Neural crest cell (in vitro differentiated cells): Measurements from ENCODE around the gene RET. TPM values are rescaled to one million over a fixed set of nuclear protein-coding genes. Genes with fewer than 3 reads are reported as not detected.

ENCODE experiments used
- DNase-seq: peaks from one replicate; pipeline ENCODE4 v3.0.0; 2021; ENCODE audit warnings: low read depth, mixed read lengths, low spot score
- H3K27ac Mint-ChIP-seq: one replicate; pipeline ENCODE4 v1.8.0; 2021; ENCODE audit warnings: mild to moderate bottlenecking, mixed read lengths; ENCODE audit not compliant: unreplicated experiment
- H3K27me3 Mint-ChIP-seq: 2 replicates; pipeline ENCODE4 v1.8.0; 2021; ENCODE audit warnings: low read depth, mild to moderate bottlenecking, mixed read lengths
- H3K36me3 Mint-ChIP-seq: 2 replicates; pipeline ENCODE4 v1.8.0; 2021; ENCODE audit warnings: low read depth, mild to moderate bottlenecking, mixed read lengths
- H3K4me1 Mint-ChIP-seq: 2 replicates; pipeline ENCODE4 v1.8.0; 2021; ENCODE audit warnings: mixed read lengths
- H3K4me3 Mint-ChIP-seq: one replicate; pipeline ENCODE4 v1.8.0; 2021; ENCODE audit warnings: mild to moderate bottlenecking, mixed read lengths
- H3K9me3 Mint-ChIP-seq: 2 replicates; pipeline ENCODE4 v1.8.0; 2021; ENCODE audit warnings: mixed read lengths
- total RNA-seq: library from RNA; stranded (reverse); gene quantifications from 2 replicates; pipeline ENCODE4 v1.2.1, GENCODE V29; 2021
- TF ChIP-seq, protein P1 (sequence below): fragments of 200-600 bp; sonication (generic); conservative IDR thresholded peaks from 2 replicates; pipeline ENCODE4 v1.5.0; 2021; ENCODE audit warnings: antibody characterized with exemption, mild to moderate bottlenecking

Gene RET
- total RNA-seq, 1 donor from 2014 or later = 1.6 TPM

DNA sequence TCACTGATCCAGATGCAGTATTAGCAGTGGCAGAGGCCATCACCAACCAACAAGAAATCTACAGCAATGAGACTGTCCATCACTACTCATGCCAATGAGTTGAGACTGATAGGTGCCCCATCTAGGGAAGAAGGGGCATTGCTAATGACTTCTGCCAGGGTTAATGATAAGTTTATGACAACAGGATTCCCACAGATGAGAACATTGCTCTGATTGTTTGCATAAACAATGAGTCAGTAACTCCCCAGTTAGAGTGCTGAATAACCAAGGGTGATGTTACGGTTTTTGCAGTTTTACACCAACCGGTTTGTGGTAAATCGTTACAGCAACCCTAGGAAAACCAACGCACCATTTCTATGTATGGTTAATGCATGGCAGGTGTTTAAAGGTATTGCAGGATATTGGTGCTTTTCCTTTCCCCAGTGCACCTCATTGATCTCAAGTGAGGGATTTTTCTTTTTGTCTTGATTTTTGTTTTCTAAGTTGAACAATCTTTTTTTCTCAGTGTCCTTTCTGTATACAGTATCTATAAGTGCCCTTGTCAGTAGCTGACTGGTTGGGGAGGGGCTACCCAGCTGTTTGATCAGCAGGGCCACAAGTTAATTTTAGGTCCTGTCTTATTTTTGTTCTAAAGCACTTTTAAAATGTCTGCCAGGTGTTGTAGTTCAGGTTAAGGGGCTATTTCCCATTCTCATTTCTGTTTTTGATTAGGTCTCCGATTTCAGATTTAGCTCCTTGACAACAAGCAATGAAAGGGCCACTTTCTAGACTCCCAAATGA lies 57.4 kb downstream of the RET start:
- peak overlapping the region; percentile 25 for H3K4me3 Mint-ChIP-seq
- TF ChIP-seq, protein P1, sequence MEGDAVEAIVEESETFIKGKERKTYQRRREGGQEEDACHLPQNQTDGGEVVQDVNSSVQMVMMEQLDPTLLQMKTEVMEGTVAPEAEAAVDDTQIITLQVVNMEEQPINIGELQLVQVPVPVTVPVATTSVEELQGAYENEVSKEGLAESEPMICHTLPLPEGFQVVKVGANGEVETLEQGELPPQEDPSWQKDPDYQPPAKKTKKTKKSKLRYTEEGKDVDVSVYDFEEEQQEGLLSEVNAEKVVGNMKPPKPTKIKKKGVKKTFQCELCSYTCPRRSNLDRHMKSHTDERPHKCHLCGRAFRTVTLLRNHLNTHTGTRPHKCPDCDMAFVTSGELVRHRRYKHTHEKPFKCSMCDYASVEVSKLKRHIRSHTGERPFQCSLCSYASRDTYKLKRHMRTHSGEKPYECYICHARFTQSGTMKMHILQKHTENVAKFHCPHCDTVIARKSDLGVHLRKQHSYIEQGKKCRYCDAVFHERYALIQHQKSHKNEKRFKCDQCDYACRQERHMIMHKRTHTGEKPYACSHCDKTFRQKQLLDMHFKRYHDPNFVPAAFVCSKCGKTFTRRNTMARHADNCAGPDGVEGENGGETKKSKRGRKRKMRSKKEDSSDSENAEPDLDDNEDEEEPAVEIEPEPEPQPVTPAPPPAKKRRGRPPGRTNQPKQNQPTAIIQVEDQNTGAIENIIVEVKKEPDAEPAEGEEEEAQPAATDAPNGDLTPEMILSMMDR = no peak
- peaks cover 27% of the 10 kb centered on the region for H3K4me1 Mint-ChIP-seq
- H3K36me3 Mint-ChIP-seq = no peaks in the 10 kb centered on the region
- H3K27ac Mint-ChIP-seq = no peak overlapping the region
- H3K9me3 Mint-ChIP-seq = no peaks in the 10 kb centered on the region
- H3K27me3 Mint-ChIP-seq = peaks cover 3% of the 10 kb centered on the region
- no peak for DNase-seq

- Mint-ChIP-seq H3K27ac (no peak overlapping the region), H3K27me3 (peaks cover 3% of the 10 kb centered on the region), H3K4me3 (peak overlapping the region; percentile 95), H3K4me1 (peaks cover 32% of the 10 kb centered on the region), H3K9me3 (no peaks in the 10 kb centered on the region), H3K36me3 (no peaks in the 10 kb centered on the region)
- TF ChIP-seq, protein P1 = no peak
- no peak for DNase-seq
These were observed 58.2 kb downstream of the RET start for GRCh38 chr10:43135064-43135463.

DNA sequence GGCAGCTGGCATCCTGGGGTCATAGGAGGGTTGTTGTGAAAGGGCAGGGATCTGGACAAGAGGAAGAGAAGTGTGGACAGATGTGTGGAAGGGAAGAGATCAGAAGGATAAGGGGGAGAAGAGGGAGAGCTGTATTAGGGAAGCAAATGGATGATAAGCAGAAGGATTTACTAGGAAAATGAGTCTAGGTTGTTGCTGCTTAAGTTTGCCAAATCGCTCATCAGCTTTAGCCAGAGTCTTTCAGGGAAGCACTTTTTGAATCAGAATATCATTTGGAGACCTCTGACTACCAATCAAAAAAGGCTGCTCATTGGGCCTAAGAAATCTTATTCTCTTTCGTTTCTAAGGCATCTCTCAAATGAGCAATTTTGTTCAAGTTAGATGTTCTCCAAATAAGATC lies 58.8 kb downstream of the RET start:
- TF ChIP-seq, protein P1 = no peak
- no peak overlapping the region for H3K27ac Mint-ChIP-seq
- H3K36me3 Mint-ChIP-seq = no peaks in the 10 kb centered on the region
- DNase-seq = no peak
- no peaks in the 10 kb centered on the region for H3K9me3 Mint-ChIP-seq
- peaks cover 35% of the 10 kb centered on the region for H3K4me1 Mint-ChIP-seq
- H3K4me3 Mint-ChIP-seq = peak overlapping the region; percentile 95
- peaks cover 3% of the 10 kb centered on the region for H3K27me3 Mint-ChIP-seq

- TF ChIP-seq, protein P1 = no peak
- Mint-ChIP-seq H3K36me3 (no peaks in the 10 kb centered on the region), H3K9me3 (no peaks in the 10 kb centered on the region), H3K27me3 (peaks cover 3% of the 10 kb centered on the region), H3K4me1 (peaks cover 36% of the 10 kb centered on the region), H3K27ac (no peak overlapping the region), H3K4me3 (peak overlapping the region; percentile 95)
- DNase-seq = no peak
These were observed 59.6 kb downstream of the RET start for GRCh38 chr10:43136432-43136831.

GRCh38 chr10:43136995-43137716 lies 60.3 kb downstream of the RET start:
- H3K4me1 Mint-ChIP-seq = peaks cover 36% of the 10 kb centered on the region
- TF ChIP-seq, protein P1 = no peak
- no peak for DNase-seq
- H3K9me3 Mint-ChIP-seq = no peaks in the 10 kb centered on the region
- H3K27ac Mint-ChIP-seq = peak overlapping the region; percentile 99
- H3K4me3 Mint-ChIP-seq = peak overlapping the region; percentile 95
- H3K27me3 Mint-ChIP-seq = peaks cover 3% of the 10 kb centered on the region
- H3K36me3 Mint-ChIP-seq = no peaks in the 10 kb centered on the region
